Ovary (tissue), 9 donors: ENCODE data around the gene C1QTNF12. TPM values are rescaled to one million over a fixed set of nuclear protein-coding genes. Genes with fewer than 3 reads are reported as not detected.

ENCODE experiments used
- DNase-seq, 5 donors: peaks; one replicate each; pipeline ENCODE4 v3.0.0-alpha.2; 2019 to 2020
- H3K27ac ChIP-seq, 2 donors: fragments of 200-600 bp; one replicate each; pipeline versions ENCODE4 v1.5.1 to v1.8.0; 2019 to 2022
- H3K27me3 ChIP-seq: fragments of 200-600 bp; one replicate; pipeline ENCODE4 v1.8.0; 2022
- H3K36me3 ChIP-seq: fragments of 200-600 bp; sonication (generic); one replicate; pipeline ENCODE4 v1.5.1; 2019
- H3K4me1 ChIP-seq: one replicate; pipeline ENCODE4 v1.8.1; 2013; ENCODE audit warnings: mild to moderate bottlenecking, moderate library complexity; ENCODE audit not compliant: insufficient read depth
- H3K4me3 ChIP-seq: fragments of 200-600 bp; sonication (generic); one replicate; pipeline ENCODE4 v1.5.1; 2017
- H3K9me3 ChIP-seq, 2 donors: fragments of 200-600 bp in 1 of 2; sonication (generic) in 1 of 2; one replicate each; pipeline versions ENCODE4 v1.5.1 to v1.8.1; 2013 to 2019; ENCODE audit warnings: mild to moderate bottlenecking in 1 of 2, moderate library complexity in 1 of 2
- CTCF ChIP-seq, 3 donors: fragments of 450-650 bp in 2 of 3; fragments of 200-600 bp in 1 of 3; IDR thresholded peaks; one replicate each; pipeline versions ENCODE4 v1.5.1 to v1.8.0; 2016 to 2022; ENCODE audit warnings: antibody characterized with exemption in 3 of 3, mild to moderate bottlenecking in 1 of 3
- EP300 ChIP-seq: sonication (generic); formaldehyde crosslinking; IDR thresholded peaks from one replicate; pipeline ENCODE4 v1.6.1; 2017; ENCODE audit warnings: antibody characterized with exemption
- POLR2A ChIP-seq: fragments of 450-650 bp; IDR thresholded peaks from one replicate; pipeline ENCODE4 v1.6.1; 2017; ENCODE audit warnings: antibody characterized with exemption, mild to moderate bottlenecking, moderate library complexity
- WGBS, 3 donors: extraction: QIAGEN DNeasy Blood & Tissue Kit in 1 of 3; methylation state at CpG; one replicate each; pipeline versions ENCODE4 v1.1.5 to v1.1.7; 2013 to 2017; 5-methylcytosine and 5-hydroxymethylcytosine counted together
- intact Hi-C, 4 donors: fragments of 100-400 bp; cut with DNase I; formaldehyde crosslinking; loops; one replicate each; pipeline versions ENCODE4 v1.11.0 to v1.15.1; 2022 to 2023
- polyA plus RNA-seq, 2 donors: library from polyadenylated mRNA; stranded (reverse); fragments of 200-250 nt in 1 of 2; fragments of 350-450 nt in 1 of 2; fragmentation: Illumina TruSeq in 1 of 2; extraction: RNeasy Lipid Tissue Mini Kit (QIAGEN cat#74804) in 1 of 2; gene quantifications; one replicate each; pipeline ENCODE4 v1.2.3, GENCODE V29; 2013 to 2014
- total RNA-seq, 7 donors: library from RNA; depleted of rRNA in 2 of 7; stranded (reverse); fragments of >200 nt in 2 of 7; fragmentation: NEBNext Ultra II Directional in 3 of 7; extraction: Animal tissue kit (Norgen Biotek cat#: 25700) in 3 of 7; gene quantifications; one replicate each; pipeline versions ENCODE4 v1.1.0 to v1.2.4, GENCODE V29; 2016 to 2023
- donor health status: DM: no; HTN: no; CAD: no; lungs with moderate emphysema.
- donor health status: DM: no; HTN: no; CAD: no.
- donor health status: Bipolar disorder and iron deficiency.
- donor health status: DM: yes; HTN: yes; CAD: no.
- donor health status: DM: no; HTN: no; CAD: no.
- donor health status: DM: yes; HTN: yes; CAD: no.

Gene C1QTNF12
- total and polyA plus RNA-seq, 9 donors, result 0.92 to 4.8 (median 1.4) TPM; not detected in 1

- Histone ChIP-seq H3K4me3 (no peak overlapping the region), H3K27ac (no peak overlapping the region), H3K9me3 (no peaks in the 10 kb centered on the region), H3K36me3 (no peaks in the 10 kb centered on the region), H3K4me1 (peaks cover 9% of the 10 kb centered on the region), H3K27me3 (no peaks in the 10 kb centered on the region)
- 83 to 87% (median 84%) methylated on average over 18 of the region's 18 CpGs for WGBS, 3 donors
- no peak for TF ChIP-seq POLR2A
- no peak for TF ChIP-seq EP300
- no peak for TF ChIP-seq CTCF (IDR thresholded peaks at IDR 0.05)
- intact Hi-C loops, result no loop called here
- DNase-seq, result no peak
Measured at GRCh38 chr1:1225913-1226312, 20.6 kb downstream of the C1QTNF12 start.

- Histone ChIP-seq H3K4me1 (peaks cover 5% of the 10 kb centered on the region), H3K36me3 (no peaks in the 10 kb centered on the region), H3K4me3 (no peak overlapping the region), H3K27me3 (no peaks in the 10 kb centered on the region), H3K27ac (no peak overlapping the region), H3K9me3 (no peaks in the 10 kb centered on the region)
- DNase-seq, result no peak
- intact Hi-C loops, result no loop called here
- WGBS, 3 donors, result 86 to 92% (median 86%) methylated on average over 26 to 34 of the region's 34 CpGs
- TF ChIP-seq CTCF (IDR thresholded peaks at IDR 0.05) (no peak), EP300 (no peak), POLR2A (no peak)
Measured at GRCh38 chr1:1225238-1225845, 21.2 kb downstream of the C1QTNF12 start.

GRCh38 chr1:1223891-1224290 is 22.6 kb downstream of the C1QTNF12 start:
- intact Hi-C loops, result no loop called here
- no peaks in the 10 kb centered on the region for H3K9me3 ChIP-seq
- no peak overlapping the region for H3K27ac ChIP-seq
- DNase-seq, result no peak
- H3K4me1 ChIP-seq, result no peaks in the 10 kb centered on the region
- H3K4me3 ChIP-seq, result no peak overlapping the region
- 90 to 96% (median 94%) methylated on average over 18 to 21 of the region's 21 CpGs for WGBS, 3 donors
- H3K36me3 ChIP-seq, result no peaks in the 10 kb centered on the region
- no peaks in the 10 kb centered on the region for H3K27me3 ChIP-seq
- TF ChIP-seq EP300 (no peak), POLR2A (no peak), CTCF (IDR thresholded peaks at IDR 0.05) (no peak)

- no peak for DNase-seq
- WGBS, 3 donors, result 91 to 94% (median 93%) methylated on average over 15 of the region's 15 CpGs
- Histone ChIP-seq H3K27me3 (no peaks in the 10 kb centered on the region), H3K27ac (no peak overlapping the region), H3K4me1 (no peaks in the 10 kb centered on the region), H3K9me3 (no peaks in the 10 kb centered on the region), H3K36me3 (no peaks in the 10 kb centered on the region), H3K4me3 (no peak overlapping the region)
- TF ChIP-seq CTCF (IDR thresholded peaks at IDR 0.05) (no peak), EP300 (no peak), POLR2A (no peak)
- intact Hi-C loops, result no loop called here
Measured at GRCh38 chr1:1223321-1223720, 23.2 kb downstream of the C1QTNF12 start.
